Measurements from ENCODE around the gene STARD7.
"Not testable (repeated sequence)": the region's sequence is repeated elsewhere in the genome, so short reads cannot be mapped to it uniquely, and the experiment has no call there.

Gene STARD7

GRCh38 chr2:96150007-96150640 lies 58.5 kb downstream of the STARD7 start:
- DNase-seq (ENCODE audit: low read depth in 2 of 2), result no peak

DNA sequence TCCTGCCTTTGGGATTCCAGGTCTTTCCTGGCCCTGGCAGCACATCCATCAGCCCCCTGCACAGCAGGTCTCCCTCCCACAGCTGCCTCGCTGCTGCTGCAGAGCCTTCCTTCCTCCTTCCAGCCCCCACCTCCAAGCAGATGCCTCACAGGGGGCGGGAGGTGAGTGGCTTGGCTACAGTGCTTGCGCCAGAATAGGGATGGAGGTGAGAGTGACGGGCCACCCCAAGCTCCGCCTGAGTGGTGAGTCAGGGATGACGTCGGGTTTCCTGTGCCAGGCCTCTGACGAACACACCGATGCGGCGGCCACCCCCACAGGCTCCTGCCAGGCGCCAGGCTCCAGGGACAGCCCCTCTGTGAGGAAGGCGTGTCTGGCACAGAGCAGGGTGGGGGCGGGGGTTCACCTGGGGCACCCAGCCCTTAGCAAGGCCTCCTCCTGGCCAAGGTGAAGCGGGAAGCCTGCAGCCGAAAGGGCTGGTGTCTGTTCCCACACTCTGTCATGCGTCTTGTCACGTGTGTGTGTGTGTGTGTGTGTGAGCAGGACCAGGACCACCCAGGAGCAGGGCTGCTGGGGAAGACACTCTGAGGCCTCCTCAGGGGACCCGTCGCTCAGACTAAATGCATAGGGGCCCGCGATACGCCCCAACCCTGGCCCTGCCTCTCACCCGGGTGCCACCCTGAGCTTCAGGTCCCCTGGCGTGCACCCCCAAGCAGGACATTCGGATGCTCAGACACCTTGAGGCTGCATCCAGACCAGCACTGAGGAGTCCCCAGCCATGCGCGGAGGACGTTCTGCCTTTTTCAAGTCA lies 60.0 kb downstream of the STARD7 start:
- peak; percentile 98 to 99 for DNase-seq (ENCODE audit: low read depth in 2 of 2)

DNA sequence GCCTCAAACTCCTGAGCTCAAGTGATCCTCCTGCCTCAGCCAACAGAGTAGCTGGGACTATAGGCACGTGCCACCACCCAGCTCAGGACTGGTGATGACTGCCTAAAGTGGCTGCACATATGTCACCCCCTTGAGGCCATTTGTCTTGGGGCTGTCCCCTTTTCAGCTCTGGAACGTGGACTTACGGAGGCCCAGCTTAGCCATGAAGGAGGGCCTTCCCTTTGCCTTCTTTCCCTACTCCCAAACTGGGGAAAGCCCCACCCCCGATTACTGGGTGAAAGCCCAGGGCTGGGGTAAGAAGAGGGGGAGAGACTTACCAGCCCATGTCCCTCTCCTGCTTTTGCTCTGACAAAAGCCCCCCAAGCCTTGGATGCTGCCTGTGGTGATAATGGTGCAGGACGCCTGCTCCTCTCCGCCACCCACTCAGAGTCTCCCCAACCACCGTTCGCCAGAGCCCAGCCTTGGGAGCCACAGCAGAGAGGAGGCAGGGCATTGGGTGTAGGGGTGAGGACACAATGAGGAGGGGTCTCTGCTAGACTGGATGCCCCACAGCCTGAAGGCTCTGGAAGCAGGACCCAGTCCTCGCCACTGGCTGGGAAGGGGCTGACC lies 60.9 kb downstream of the STARD7 start:
- DNase-seq (ENCODE audit: low read depth in 2 of 2), result no peak

DNA sequence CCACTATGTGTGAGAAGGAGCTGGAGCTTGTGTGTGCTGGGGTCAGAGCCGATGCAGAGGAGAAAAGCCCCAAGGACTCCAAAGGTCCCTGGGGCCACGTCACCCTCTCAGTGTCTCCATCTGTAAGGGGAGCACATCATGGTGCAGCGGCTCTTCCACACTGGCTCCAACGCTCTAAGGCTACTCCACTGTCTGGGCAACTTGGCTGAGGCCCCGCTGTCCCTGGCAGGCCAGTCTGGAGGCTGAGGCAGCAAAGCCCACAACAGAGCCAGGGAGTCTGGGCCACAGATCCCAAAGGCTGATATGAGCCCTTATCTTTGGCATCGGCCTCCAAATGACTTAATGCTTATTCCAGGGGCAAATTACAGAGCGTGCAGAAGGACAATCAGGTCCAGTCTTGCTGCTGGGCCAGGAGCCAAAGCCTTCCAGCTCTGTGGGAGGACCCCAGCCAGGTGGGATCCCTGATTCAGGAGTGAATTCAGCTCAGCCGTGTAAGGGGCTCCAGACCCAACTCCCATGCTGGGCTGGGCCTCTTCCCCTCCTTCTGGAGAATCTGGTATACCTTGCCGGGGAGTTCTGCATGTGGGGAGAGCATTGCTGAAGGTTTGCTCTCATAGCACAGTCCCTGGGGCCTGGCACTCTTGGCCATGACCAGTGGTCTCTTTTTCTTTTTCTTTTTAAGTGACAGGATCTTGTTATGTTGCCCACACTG lies 61.6 kb downstream of the STARD7 start:
- no peak for DNase-seq (ENCODE audit: low read depth in 2 of 2)

DNA sequence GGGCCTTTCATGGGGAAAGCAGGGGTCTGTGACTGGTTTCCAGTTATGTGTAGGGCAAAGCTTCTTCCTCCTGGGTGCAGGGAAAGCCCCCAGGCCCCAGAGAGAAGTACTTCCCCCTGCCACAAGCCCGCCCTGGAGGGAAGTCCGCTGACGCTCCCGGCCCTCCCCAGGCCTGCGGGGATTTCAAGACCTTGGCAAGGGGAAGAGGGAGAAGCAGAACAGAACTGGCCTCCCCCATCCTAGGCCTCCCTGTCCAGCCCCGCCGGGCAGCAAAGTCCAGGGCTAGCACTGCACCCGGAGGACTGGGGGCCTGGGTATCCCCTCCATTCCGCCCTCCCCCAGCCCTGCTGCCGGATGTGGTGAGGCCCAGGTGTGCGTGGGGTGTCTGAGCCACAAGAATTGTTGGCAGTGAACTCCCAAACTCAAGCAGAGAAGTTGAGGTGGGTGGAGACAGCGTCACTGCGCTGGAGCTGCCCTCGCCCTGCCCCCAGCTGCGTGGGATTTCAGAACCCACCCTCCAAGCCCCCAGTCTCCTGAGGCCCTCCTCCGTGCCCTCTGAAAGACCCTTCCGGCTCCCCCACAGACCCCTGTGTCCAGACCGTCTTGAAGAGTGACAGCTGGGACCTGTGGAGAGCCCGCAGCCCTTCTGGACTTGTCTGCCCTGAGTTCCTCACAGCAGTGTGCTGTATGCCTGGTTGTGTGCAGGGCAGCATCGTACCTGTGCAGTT lies 62.3 kb downstream of the STARD7 start:
- peak; percentile 88 to 91 for DNase-seq (ENCODE audit: low read depth in 2 of 2)

- DNase-seq (ENCODE audit: low read depth in 2 of 2), result no peak
Observed at GRCh38 chr2:96145848-96146152, 62.8 kb downstream of the STARD7 start.

GRCh38 chr2:96145036-96145847 lies 63.4 kb downstream of the STARD7 start, which contains the start of gene DUSP2:
Gene DUSP2, minus strand, starts transcription at chr2:96145440. Its CDS starts 86 bp downstream, at chr2:96145354.
- peak; percentile 92 for DNase-seq (ENCODE audit: low read depth in 2 of 2)

DNA sequence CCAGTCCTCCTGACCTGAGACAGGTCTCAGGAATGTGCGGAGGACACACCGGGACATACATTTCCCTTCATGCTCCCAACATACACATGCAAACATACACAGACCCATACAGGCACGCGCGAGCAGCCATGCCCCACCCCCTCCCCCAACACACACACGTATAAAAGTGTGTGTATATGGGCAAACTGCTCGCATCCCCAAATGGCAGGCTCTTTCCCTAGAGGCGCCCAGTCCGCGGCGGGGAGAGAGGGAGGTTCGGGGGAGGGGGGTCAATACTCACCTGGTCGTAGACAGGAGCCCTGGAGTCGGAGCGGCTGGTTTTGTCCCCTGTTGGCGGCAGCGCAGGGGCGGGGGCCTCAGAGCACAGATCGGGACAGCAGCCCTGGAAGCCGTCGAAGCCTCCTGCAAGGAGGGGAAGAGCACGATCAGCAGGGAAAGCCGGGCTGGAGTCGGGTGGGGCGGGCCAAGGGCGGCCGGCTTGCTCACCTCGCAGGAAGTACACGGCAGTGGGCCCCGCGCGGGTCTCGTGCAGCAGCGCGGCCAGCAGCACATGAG lies 64.1 kb downstream of the STARD7 start:
- no peak for DNase-seq (ENCODE audit: low read depth in 2 of 2)

DNA sequence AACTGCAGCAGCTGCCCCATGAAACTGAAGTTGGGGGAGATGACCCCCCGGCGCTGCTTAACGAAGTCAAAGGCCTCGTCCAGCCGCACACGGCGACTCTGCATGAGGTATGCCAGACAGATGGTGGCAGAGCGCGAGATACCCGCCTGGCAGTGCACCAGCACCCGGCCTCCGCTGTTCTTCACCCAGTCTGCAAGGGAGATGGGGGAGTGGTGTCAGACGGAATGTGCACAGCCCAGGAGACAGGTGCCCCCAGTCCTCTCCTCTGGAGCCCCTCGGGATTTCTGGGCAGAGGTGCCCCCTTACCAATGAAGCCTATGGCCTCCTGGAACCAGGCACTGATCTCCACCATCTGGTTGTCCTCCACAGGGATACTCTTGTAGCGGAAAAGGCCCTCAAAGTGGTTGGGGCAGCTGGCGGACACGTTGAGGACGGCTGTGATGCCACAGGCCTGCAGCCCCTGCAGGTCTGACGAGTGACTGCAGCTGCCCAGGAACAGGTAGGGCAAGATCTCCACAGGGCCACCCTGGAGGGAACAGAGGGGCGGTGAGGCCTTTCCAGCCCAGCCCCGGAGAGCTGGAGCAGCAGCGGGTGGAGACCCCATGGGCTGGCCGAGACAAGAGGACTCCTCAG lies 64.7 kb downstream of the STARD7 start:
- no peak for DNase-seq (ENCODE audit: low read depth in 2 of 2)

GRCh38 chr2:96143231-96143847 lies 65.3 kb downstream of the STARD7 start:
- no peak for DNase-seq (ENCODE audit: low read depth in 2 of 2)

DNA sequence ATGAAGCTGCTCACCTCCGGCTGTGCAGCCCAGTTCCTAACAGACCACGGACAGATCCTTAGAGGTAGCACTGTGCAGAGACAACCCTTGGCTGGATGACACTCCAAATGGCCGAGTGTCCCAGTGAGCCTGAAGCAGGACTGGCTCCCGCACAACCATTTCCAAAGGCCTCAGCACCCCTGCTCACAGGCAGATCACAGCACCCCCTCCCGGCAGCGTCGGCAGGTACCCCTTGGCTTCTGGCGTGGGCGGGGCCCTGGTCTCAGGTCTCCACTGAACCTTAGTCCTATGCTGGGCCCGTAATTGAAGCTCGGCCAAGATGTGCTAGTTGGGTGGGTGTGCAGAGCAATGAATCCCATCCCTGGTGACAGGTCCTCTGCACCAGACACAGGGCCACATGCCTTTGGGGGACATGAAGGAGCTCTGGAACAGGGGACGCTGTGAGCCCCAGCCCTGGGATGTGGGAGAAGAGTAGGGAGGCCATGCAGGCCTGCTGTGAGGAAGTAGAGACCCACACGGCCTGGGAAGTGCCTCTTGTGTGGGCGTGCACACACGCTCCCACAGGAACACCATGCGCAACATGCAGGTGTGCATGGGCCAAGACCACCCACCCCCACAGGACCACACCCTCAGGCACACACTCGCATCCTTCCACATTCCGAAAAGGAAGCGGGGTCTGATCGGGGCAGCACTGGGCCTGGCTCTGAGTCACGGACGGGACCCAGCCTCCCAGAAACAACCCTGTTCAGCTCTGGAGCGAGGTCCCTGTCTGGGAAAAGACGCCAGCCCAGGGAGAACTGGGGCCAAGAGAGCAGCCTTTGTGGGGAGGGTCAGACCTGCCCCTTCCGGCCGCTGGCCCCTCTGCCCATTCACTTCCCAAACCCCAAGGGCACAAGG lies 66.2 kb downstream of the STARD7 start:
- peak; percentile 79 to 88 for DNase-seq (ENCODE audit: low read depth in 2 of 2)

- DNase-seq (ENCODE audit: low read depth in 2 of 2), result not testable (repeated sequence)
Observed at GRCh38 chr2:96141624-96141967, 67.0 kb downstream of the STARD7 start.

DNA sequence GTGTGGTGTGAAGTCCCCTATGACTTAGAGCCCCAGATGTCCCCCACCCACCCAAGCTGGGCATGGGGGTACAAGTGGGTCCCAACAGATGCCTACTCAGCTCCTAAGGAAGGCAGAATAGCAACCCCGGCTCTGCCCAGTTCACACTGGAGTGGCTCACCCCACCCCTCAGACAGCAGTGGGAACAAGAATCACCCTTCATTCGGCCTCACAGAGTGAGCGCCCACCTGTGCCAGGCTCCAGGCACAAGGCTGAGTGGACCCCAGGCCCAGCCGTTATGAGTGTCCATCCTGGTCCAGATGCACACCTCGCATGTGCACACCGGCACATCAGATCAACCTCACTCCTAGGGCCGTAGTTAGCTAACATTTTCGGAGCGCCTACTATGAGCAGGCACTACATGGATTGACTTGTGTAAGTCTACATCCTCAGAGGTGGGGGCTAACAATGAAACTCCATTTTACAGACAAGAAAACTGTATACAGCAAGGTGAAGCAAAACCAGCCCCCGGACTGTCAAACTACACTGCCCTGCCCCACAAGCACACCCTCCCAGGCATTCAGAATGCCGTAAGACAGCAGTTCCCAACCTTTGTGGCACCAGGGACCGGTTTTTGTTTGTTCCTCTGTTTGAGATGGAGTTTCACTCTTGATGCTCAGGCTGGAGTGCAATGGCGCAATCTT lies 67.5 kb downstream of the STARD7 start:
- DNase-seq (ENCODE audit: low read depth in 2 of 2), result no peak

- DNase-seq (ENCODE audit: low read depth in 2 of 2), result no peak
Observed at GRCh38 chr2:96139181-96139758, 69.4 kb downstream of the STARD7 start.

- no peak for DNase-seq (ENCODE audit: low read depth in 2 of 2)
Observed at GRCh38 chr2:96138179-96139145, 70.2 kb downstream of the STARD7 start, which contains the start of gene ASTL. Gene ASTL, minus strand, starts transcription at chr2:96138502. Its CDS starts 66 bp downstream, at chr2:96138436.

All from stimulated activated CD4-positive, alpha-beta T cell treated with anti-CD3 and anti-CD28 coated beads, Interleukin-15, amount 100 ng/mL, for 48 hours (primary cell).